GM12873 (cell line): ENCODE results near the gene LRRC47.

ENCODE experiments used
- TF ChIP-seq, protein P1 (sequence below): IDR thresholded peaks from 2 replicates; pipeline ENCODE4 v1.5.1; 2012; ENCODE audit warnings: low read depth, mild to moderate bottlenecking, moderate library complexity, low read length, control low read depth; ENCODE audit not compliant: insufficient read depth; ENCODE audit errors: missing control alignments

Gene LRRC47

GRCh38 chr1:3741566-3742438 is 54.5 kb downstream of the LRRC47 start:
- TF ChIP-seq, protein P1, sequence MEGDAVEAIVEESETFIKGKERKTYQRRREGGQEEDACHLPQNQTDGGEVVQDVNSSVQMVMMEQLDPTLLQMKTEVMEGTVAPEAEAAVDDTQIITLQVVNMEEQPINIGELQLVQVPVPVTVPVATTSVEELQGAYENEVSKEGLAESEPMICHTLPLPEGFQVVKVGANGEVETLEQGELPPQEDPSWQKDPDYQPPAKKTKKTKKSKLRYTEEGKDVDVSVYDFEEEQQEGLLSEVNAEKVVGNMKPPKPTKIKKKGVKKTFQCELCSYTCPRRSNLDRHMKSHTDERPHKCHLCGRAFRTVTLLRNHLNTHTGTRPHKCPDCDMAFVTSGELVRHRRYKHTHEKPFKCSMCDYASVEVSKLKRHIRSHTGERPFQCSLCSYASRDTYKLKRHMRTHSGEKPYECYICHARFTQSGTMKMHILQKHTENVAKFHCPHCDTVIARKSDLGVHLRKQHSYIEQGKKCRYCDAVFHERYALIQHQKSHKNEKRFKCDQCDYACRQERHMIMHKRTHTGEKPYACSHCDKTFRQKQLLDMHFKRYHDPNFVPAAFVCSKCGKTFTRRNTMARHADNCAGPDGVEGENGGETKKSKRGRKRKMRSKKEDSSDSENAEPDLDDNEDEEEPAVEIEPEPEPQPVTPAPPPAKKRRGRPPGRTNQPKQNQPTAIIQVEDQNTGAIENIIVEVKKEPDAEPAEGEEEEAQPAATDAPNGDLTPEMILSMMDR: no peak

DNA sequence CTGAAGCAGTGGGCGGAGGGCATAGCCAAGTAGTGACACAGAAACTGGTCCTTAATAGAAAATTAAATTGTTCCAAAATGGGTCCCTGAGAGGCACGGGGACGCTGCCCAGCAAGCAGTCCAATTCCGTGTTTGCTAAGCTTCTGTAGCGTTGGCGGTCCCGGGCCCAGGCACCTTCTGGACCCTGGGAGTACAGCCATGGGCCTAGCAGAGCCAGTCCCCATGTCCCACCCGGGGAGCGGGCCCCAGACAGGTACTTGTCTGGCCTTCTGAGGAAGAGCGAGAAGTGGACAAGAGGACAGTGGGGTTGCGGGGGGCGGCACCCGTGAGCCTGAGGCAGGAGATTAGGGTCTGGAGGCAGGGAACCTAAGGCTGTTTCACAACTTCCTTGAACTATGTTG is 55.5 kb downstream of the LRRC47 start:
- TF ChIP-seq, protein P1: no peak

GRCh38 chr1:3740042-3740441 is 56.3 kb downstream of the LRRC47 start:
- TF ChIP-seq, protein P1: no peak

DNA sequence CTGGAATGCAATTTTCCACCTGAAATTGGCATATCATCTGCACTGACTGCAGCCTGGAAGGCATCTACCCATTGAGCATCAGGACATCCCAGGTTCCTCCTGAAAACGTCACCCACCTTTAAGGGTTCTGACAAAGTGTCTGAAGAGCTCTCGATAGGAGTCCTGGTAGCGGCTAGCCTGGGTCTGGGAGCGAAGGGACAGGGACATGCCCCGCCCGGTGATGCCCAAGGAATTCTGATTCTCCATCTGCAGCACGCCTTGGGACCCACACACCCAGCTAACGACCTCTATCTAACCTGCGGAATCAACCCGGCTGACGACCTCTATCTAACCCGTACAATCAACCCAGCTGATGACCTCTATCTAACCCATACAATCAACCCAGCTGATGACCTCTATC is 57.4 kb downstream of the LRRC47 start:
- TF ChIP-seq, protein P1: no peak

- TF ChIP-seq, protein P1: no peak
These were observed 59.6 kb downstream of the LRRC47 start for GRCh38 chr1:3736708-3737107.

GRCh38 chr1:3736131-3736561 is 60.2 kb downstream of the LRRC47 start:
- TF ChIP-seq, protein P1: no peak

DNA sequence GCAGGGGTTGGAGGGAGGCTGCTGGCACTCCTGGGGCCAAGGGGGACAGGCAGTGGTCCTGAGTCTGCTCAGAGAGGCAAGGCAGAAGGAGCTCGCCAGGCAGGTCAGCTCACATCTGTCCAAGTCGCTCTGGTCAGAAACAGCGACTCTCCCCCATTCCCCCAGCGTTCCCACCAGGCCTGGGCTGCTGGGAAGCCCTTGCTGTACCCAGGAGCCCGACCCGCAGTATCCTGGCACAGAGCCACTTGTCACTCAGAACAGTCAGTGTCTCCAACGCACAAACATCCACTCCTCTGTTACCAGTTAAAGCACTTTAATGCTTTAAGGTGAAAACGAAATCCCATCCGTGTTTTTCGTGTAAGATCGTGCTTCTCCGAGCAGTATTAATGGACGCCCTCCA is 60.6 kb downstream of the LRRC47 start:
- TF ChIP-seq, protein P1: no peak
